ENCODE measurements around the gene GAL3ST2.

Gene GAL3ST2

GRCh38 chr2:241760301-241760771, 16.3 kb upstream of the GAL3ST2 start:
- Histone ChIP-seq H3K9me3 (ENCODE audit: control insufficient read depth, insufficient read depth, low read length) (no peaks in the 10 kb centered on the region), H3K4me3 (ENCODE audit: low read length) (no peak overlapping the region), H3K36me3 (ENCODE audit: control insufficient read depth, low read length) (peaks cover 53% of the 10 kb centered on the region), H3K9me2 (replicated peaks; ENCODE audit: control insufficient read depth, low read length) (no peaks in the 10 kb centered on the region), H3K4me1 (ENCODE audit: control insufficient read depth, low read length) (peaks cover 3% of the 10 kb centered on the region; the same call in 1 of the 2 replicates), H3K4me2 (ENCODE audit: low read length) (no peak overlapping the region), H3F3A (ENCODE audit: control insufficient read depth, insufficient read depth) (no peaks in the 10 kb centered on the region), H4K20me1 (ENCODE audit: control insufficient read depth, insufficient read depth, low read depth, low read length) (no peaks in the 10 kb centered on the region), H3K79me2 (ENCODE audit: control insufficient read depth, low read length) (no peaks in the 10 kb centered on the region), H3K27me3 (ENCODE audit: control insufficient read depth, low read length) (no peaks in the 10 kb centered on the region), H3K27ac (ENCODE audit: low read depth, low read length) (no peak overlapping the region)
- TF ChIP-seq EZH2phosphoT487 (IDR thresholded peaks at IDR 0.05; ENCODE audit: borderline replicate concordance, low read length) (no peak), CTCF (IDR thresholded peaks at IDR 0.05; ENCODE audit: low read depth, low read length, poor library complexity, severe bottlenecking) (no peak)

GRCh38 chr2:241762321-241762932, 14.2 kb upstream of the GAL3ST2 start:
- no peak overlapping the region for H3K27ac ChIP-seq (ENCODE audit: low read depth, low read length)
- H3K4me2 ChIP-seq (ENCODE audit: low read length) = no peak overlapping the region
- peaks cover 34% of the 10 kb centered on the region for H3K36me3 ChIP-seq (ENCODE audit: control insufficient read depth, low read length)
- TF ChIP-seq EZH2phosphoT487 (IDR thresholded peaks at IDR 0.05; ENCODE audit: borderline replicate concordance, low read length) (no peak), CTCF (IDR thresholded peaks at IDR 0.05; ENCODE audit: low read depth, low read length, poor library complexity, severe bottlenecking) (no peak)
- H3K79me2 ChIP-seq (ENCODE audit: control insufficient read depth, low read length) = no peaks in the 10 kb centered on the region
- H4K20me1 ChIP-seq (ENCODE audit: control insufficient read depth, insufficient read depth, low read depth, low read length) = no peaks in the 10 kb centered on the region
- no peaks in the 10 kb centered on the region for H3K9me3 ChIP-seq (ENCODE audit: control insufficient read depth, insufficient read depth, low read length)
- no peaks in the 10 kb centered on the region for H3F3A ChIP-seq (ENCODE audit: control insufficient read depth, insufficient read depth)
- H3K27me3 ChIP-seq (ENCODE audit: control insufficient read depth, low read length) = no peaks in the 10 kb centered on the region
- peaks cover 3% of the 10 kb centered on the region; the same call in 1 of the 2 replicates for H3K4me1 ChIP-seq (ENCODE audit: control insufficient read depth, low read length)
- H3K4me3 ChIP-seq (ENCODE audit: low read length) = no peak overlapping the region
- H3K9me2 ChIP-seq (replicated peaks; ENCODE audit: control insufficient read depth, low read length) = no peaks in the 10 kb centered on the region

- Histone ChIP-seq H3K4me2 (ENCODE audit: low read length) (no peak overlapping the region), H3K27me3 (ENCODE audit: control insufficient read depth, low read length) (no peaks in the 10 kb centered on the region), H3K4me3 (ENCODE audit: low read length) (no peak overlapping the region), H3K9me2 (replicated peaks; ENCODE audit: control insufficient read depth, low read length) (no peaks in the 10 kb centered on the region), H3F3A (ENCODE audit: control insufficient read depth, insufficient read depth) (no peaks in the 10 kb centered on the region), H3K36me3 (ENCODE audit: control insufficient read depth, low read length) (peaks cover 32% of the 10 kb centered on the region), H3K4me1 (ENCODE audit: control insufficient read depth, low read length) (peaks cover 3% of the 10 kb centered on the region; the same call in 1 of the 2 replicates), H3K79me2 (ENCODE audit: control insufficient read depth, low read length) (no peaks in the 10 kb centered on the region), H3K27ac (ENCODE audit: low read depth, low read length) (no peak overlapping the region), H4K20me1 (ENCODE audit: control insufficient read depth, insufficient read depth, low read depth, low read length) (no peaks in the 10 kb centered on the region), H3K9me3 (ENCODE audit: control insufficient read depth, insufficient read depth, low read length) (no peaks in the 10 kb centered on the region)
- TF ChIP-seq EZH2phosphoT487 (IDR thresholded peaks at IDR 0.05; ENCODE audit: borderline replicate concordance, low read length) = no peak
Measured at GRCh38 chr2:241762933-241763369, 13.7 kb upstream of the GAL3ST2 start.

- Histone ChIP-seq H3F3A (ENCODE audit: control insufficient read depth, insufficient read depth) (no peaks in the 10 kb centered on the region), H3K4me3 (ENCODE audit: low read length) (no peak overlapping the region), H3K4me1 (ENCODE audit: control insufficient read depth, low read length) (peaks cover 3% of the 10 kb centered on the region; the same call in 1 of the 2 replicates), H3K9me2 (replicated peaks; ENCODE audit: control insufficient read depth, low read length) (no peaks in the 10 kb centered on the region), H3K27me3 (ENCODE audit: control insufficient read depth, low read length) (no peaks in the 10 kb centered on the region), H3K36me3 (ENCODE audit: control insufficient read depth, low read length) (peaks cover 24% of the 10 kb centered on the region), H3K79me2 (ENCODE audit: control insufficient read depth, low read length) (no peaks in the 10 kb centered on the region), H4K20me1 (ENCODE audit: control insufficient read depth, insufficient read depth, low read depth, low read length) (no peaks in the 10 kb centered on the region), H3K27ac (ENCODE audit: low read depth, low read length) (no peak overlapping the region), H3K4me2 (ENCODE audit: low read length) (no peak overlapping the region), H3K9me3 (ENCODE audit: control insufficient read depth, insufficient read depth, low read length) (no peaks in the 10 kb centered on the region)
- TF ChIP-seq CTCF (IDR thresholded peaks at IDR 0.05; ENCODE audit: low read depth, low read length, poor library complexity, severe bottlenecking) (no peak), EZH2phosphoT487 (IDR thresholded peaks at IDR 0.05; ENCODE audit: borderline replicate concordance, low read length) (no peak)
Measured at GRCh38 chr2:241763551-241764274, 12.9 kb upstream of the GAL3ST2 start.

Measured in DOHH2 (cell line).